Smooth muscle cell (in vitro differentiated cells): ENCODE results near the gene CFAP77. TPM values are rescaled to one million over a fixed set of nuclear protein-coding genes. Genes with fewer than 3 reads are reported as not detected.
A peak's percentile ranks its signal among the peaks of the same experiment; 100 is the strongest.

Experiments used
- DNase-seq: peaks from one replicate; lab custom pipeline; 2025; ENCODE audit not compliant: unreplicated experiment; lab: John Stamatoyannopoulos, UW
- H2AFZ ChIP-seq: fragments of 200-600 bp; sonication (generic); 2 replicates; pipeline ENCODE4 v1.6.0; 2016; ENCODE audit warnings: antibody characterized with exemption, low read depth, mild to moderate bottlenecking
- H3F3A ChIP-seq: fragments of 200-600 bp; sonication (generic); 2 replicates; pipeline ENCODE4 v1.6.0; 2017; ENCODE audit warnings: antibody characterized with exemption, low read depth
- H3K27ac ChIP-seq: fragments of 200-600 bp; sonication (generic); 2 replicates; pipeline ENCODE4 v1.5.1; 2016; ENCODE audit warnings: low read depth, mild to moderate bottlenecking
- H3K27me3 ChIP-seq: fragments of 200-600 bp; sonication (generic); 2 replicates; pipeline ENCODE4 v1.6.1; 2016; ENCODE audit warnings: low read depth, mild to moderate bottlenecking
- H3K36me3 ChIP-seq: fragments of 200-600 bp; sonication (generic); 2 replicates; pipeline ENCODE4 v1.5.1; 2016; ENCODE audit warnings: low read depth
- H3K4me1 ChIP-seq: fragments of 200-600 bp; sonication (generic); 2 replicates; pipeline ENCODE4 v1.5.1; 2016; ENCODE audit warnings: low read depth
- H3K4me2 ChIP-seq: fragments of 200-600 bp; sonication (generic); 2 replicates; pipeline ENCODE4 v1.6.0; 2016; ENCODE audit warnings: mild to moderate bottlenecking
- H3K4me3 ChIP-seq: fragments of 200-600 bp; sonication (generic); 2 replicates; pipeline ENCODE4 v1.5.1; 2016; ENCODE audit warnings: mild to moderate bottlenecking
- H3K79me2 ChIP-seq: fragments of 200-600 bp; sonication (generic); 2 replicates; pipeline ENCODE4 v1.6.0; 2016; ENCODE audit warnings: low read depth, mild to moderate bottlenecking
- H3K9ac ChIP-seq: fragments of 200-600 bp; sonication (generic); 2 replicates; pipeline ENCODE4 v1.6.0; 2016; ENCODE audit warnings: low read depth
- H3K9me3 ChIP-seq: fragments of 200-600 bp; sonication (generic); replicated peaks from 2 replicates; pipeline ENCODE4 v1.5.1; 2016; ENCODE audit warnings: low read depth
- H4K20me1 ChIP-seq: fragments of 200-600 bp; sonication (generic); 2 replicates; pipeline ENCODE4 v1.6.0; 2016; ENCODE audit warnings: low read depth
- CTCF ChIP-seq: fragments of 200-600 bp; sonication (generic); IDR thresholded peaks from 2 replicates; pipeline ENCODE4 v1.5.1; 2017; ENCODE audit warnings: borderline replicate concordance, mild to moderate bottlenecking, antibody characterized with exemption; ENCODE audit not compliant: insufficient read depth, poor library complexity, severe bottlenecking
- WGBS: methylation state at CpG from one replicate; pipeline ENCODE4 v1.1.7; 2016; ENCODE audit warnings: low lambda C conversion rate; 5-methylcytosine and 5-hydroxymethylcytosine counted together
- polyA plus RNA-seq: library from polyadenylated mRNA; unstranded; fragments of >200 nt; fragmentation: Nextera tagmentation; extraction: Ambion mirVana; gene quantifications from 2 replicates; pipeline ENCODE4 v1.2.1, GENCODE V29; 2016
- total RNA-seq: library from RNA; depleted of rRNA; stranded (reverse); fragments of >200 nt; gene quantifications from 2 replicates; pipeline ENCODE4 v1.2.3, GENCODE V29; 2014

CFAP77 gene
- total and polyA plus RNA-seq, 2 experiments from 2014 or later: 0.31 TPM; not detected in 1

- 53% methylated on average over 8 of the region's 8 CpGs for WGBS
- no peak for DNase-seq
- Histone ChIP-seq H3K79me2 (no peaks in the 10 kb centered on the region), H3K27me3 (peaks cover 63% of the 10 kb centered on the region), H3K4me1 (peaks cover 46% of the 10 kb centered on the region), H4K20me1 (peaks cover 80% of the 10 kb centered on the region), H3K9ac (no peak overlapping the region), H3F3A (no peaks in the 10 kb centered on the region), H3K4me3 (no peak overlapping the region), H3K27ac (no peak overlapping the region), H3K4me2 (no peak overlapping the region), H2AFZ (no peak overlapping the region), H3K36me3 (no peaks in the 10 kb centered on the region), H3K9me3 (no peaks in the 10 kb centered on the region)
- TF ChIP-seq CTCF: no peak
Measured at GRCh38 chr9:132592451-132592850, 182.4 kb downstream of the CFAP77 start.

GRCh38 chr9:132594412-132594811 is 184.4 kb downstream of the CFAP77 start:
- Histone ChIP-seq H3K27me3 (peaks cover 43% of the 10 kb centered on the region), H3K4me3 (no peak overlapping the region), H3K4me2 (no peak overlapping the region), H3K9ac (no peak overlapping the region), H4K20me1 (peaks cover 79% of the 10 kb centered on the region), H3K79me2 (no peaks in the 10 kb centered on the region), H3F3A (no peaks in the 10 kb centered on the region), H3K9me3 (no peaks in the 10 kb centered on the region), H2AFZ (no peak overlapping the region), H3K4me1 (peaks cover 52% of the 10 kb centered on the region), H3K36me3 (no peaks in the 10 kb centered on the region), H3K27ac (no peak overlapping the region)
- no peak for TF ChIP-seq CTCF
- WGBS: 97% methylated on average over 13 of the region's 13 CpGs
- no peak for DNase-seq

GRCh38 chr9:132595319-132595718 is 185.3 kb downstream of the CFAP77 start:
- Histone ChIP-seq H2AFZ (no peak overlapping the region), H3K36me3 (no peaks in the 10 kb centered on the region), H4K20me1 (peaks cover 72% of the 10 kb centered on the region), H3K9ac (no peak overlapping the region), H3K4me2 (peak overlapping the region; percentile 9), H3K27ac (no peak overlapping the region), H3K9me3 (no peaks in the 10 kb centered on the region), H3K27me3 (peaks cover 34% of the 10 kb centered on the region), H3F3A (no peaks in the 10 kb centered on the region), H3K79me2 (no peaks in the 10 kb centered on the region), H3K4me3 (no peak overlapping the region), H3K4me1 (peaks cover 50% of the 10 kb centered on the region)
- no peak for TF ChIP-seq CTCF
- DNase-seq: no peak
- 60% methylated on average over 6 of the region's 6 CpGs for WGBS

DNA sequence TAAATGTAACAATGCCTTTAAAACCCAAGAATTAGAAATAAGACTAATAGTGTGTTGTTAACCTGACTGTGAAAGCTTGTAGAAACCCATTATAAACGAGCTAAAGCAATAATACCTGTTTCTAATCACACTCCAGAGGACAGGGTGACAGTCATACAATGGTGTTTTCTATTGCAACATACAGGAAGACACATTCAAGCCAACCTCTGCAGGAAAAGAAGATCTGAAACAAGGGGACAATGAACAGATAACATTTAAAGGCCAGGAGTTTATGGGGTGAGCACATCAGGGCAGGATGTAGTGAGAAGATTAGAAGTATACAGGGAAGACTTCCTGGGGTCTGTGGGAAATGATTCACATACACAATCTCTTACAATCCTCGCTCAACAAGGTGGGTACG is 186.2 kb downstream of the CFAP77 start:
- H3K36me3 ChIP-seq: no peaks in the 10 kb centered on the region
- H3K9me3 ChIP-seq: no peaks in the 10 kb centered on the region
- no peak overlapping the region for H3K9ac ChIP-seq
- peaks cover 25% of the 10 kb centered on the region for H3K27me3 ChIP-seq
- TF ChIP-seq CTCF: no peak
- H2AFZ ChIP-seq: no peak overlapping the region
- WGBS: 69% methylated on average over 3 of the region's 3 CpGs
- H3K4me2 ChIP-seq: peak overlapping the region; percentile 9
- H4K20me1 ChIP-seq: peaks cover 64% of the 10 kb centered on the region
- peaks cover 43% of the 10 kb centered on the region for H3K4me1 ChIP-seq
- no peak overlapping the region for H3K27ac ChIP-seq
- no peak for DNase-seq
- H3K4me3 ChIP-seq: no peak overlapping the region
- H3F3A ChIP-seq: no peaks in the 10 kb centered on the region
- H3K79me2 ChIP-seq: no peaks in the 10 kb centered on the region
